HG02943 (cell line): ENCODE measurements around the gene NINJ2.

Experiments
- ATAC-seq: cut with Tn5 transposase; IDR thresholded peaks from one replicate; pipeline ENCODE4 v1.9.1; 2021; ENCODE audit warnings: mild to moderate bottlenecking, low read depth, moderate library complexity; ENCODE audit not compliant: unreplicated experiment

NINJ2 gene

GRCh38 chr12:619346-619745 lies 43.9 kb downstream of the NINJ2 start:
- no peak for ATAC-seq

- no peak for ATAC-seq
Measured at GRCh38 chr12:618605-619004, 44.6 kb downstream of the NINJ2 start.

GRCh38 chr12:617304-617915 lies 45.8 kb downstream of the NINJ2 start:
- no peak for ATAC-seq

DNA sequence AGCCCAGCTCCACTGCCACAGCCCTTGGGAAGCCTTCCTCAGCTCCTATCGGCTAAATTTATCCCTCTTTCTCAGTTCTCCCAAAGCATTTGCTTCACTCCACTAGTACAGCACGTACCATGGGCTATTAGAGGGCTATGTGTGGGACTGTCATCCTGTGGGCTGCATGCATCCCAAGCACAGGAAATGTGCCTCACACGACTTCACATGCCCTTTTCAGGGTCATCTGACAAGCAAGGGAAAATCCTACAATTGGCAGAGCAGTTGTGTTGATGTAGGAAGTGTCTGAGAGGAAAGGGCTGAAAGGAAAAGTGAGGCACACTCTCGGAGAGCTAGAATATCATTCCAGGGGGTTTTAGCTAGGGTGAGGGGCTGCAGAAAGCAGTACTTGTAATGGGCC lies 47.6 kb downstream of the NINJ2 start:
- ATAC-seq = no peak

DNA sequence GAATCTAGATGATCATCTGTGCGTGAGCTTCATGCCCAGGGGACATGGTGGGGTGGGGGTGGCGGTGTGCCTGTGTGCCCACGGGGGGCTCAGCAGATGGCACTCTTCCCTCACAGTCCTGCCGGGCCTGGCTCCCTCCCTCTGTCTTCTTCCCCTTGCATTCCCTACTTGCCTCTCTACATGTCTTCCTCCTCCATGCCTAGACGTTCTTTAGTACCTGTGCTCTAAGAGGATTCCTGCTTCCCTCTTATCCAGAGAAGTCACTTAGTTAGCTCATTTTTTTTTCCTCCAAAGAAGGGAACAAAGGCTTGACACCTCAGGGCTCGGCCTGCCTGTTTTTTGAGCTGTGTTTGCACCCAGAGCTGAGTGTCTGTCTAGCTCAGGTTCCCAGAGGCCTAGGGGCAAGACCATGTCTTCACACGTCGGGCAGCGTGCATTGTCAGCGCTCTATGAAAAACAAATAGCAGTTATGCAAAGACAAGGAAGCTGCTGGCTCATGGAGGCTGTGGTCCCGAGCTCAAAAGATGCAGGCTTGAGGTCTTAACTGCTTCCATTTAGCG lies 48.8 kb downstream of the NINJ2 start:
- no peak for ATAC-seq

GRCh38 chr12:613996-614395 lies 49.2 kb downstream of the NINJ2 start:
- ATAC-seq = no peak

GRCh38 chr12:612886-613285 lies 50.4 kb downstream of the NINJ2 start:
- no peak for ATAC-seq

DNA sequence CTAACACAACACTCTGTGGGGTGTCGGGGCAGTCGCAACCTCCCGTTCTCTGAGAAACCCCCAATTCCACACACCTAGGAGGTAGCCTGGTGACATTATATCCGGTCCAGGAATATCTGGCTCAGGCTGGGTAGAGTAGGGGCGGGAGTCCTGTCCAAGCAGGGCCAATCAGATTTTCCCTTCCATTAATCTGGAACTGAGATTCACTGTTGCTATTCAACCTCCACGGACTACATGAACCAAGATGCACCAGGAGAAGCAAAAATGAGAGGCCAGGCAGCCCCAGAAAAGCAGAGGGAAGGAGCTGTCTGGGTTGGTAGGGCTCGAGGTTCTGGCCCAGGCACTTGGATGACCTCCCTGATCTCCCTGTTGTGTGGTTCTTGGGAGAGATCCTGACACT lies 51.0 kb downstream of the NINJ2 start:
- ATAC-seq = no peak

- no peak for ATAC-seq
Measured at GRCh38 chr12:611721-612120, 51.5 kb downstream of the NINJ2 start.

DNA sequence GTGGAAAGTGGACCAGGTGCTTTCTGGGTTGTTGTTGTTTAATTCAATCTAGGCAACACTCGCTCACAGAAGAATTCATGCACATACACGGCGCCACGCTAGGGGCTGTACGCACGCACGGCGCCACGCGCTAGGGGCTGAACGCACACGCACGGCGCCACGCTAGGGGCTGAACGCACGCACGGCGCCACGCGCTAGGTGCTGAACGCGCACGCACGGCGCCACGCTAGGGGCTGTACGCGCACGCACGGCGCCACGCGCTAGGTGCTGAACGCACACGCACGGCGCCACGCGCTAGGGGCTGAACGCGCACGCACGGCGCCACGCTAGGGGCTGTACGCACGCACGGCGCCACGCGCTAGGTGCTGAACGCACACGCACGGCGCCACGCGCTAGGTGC lies 54.3 kb downstream of the NINJ2 start:
- no peak for ATAC-seq

DNA sequence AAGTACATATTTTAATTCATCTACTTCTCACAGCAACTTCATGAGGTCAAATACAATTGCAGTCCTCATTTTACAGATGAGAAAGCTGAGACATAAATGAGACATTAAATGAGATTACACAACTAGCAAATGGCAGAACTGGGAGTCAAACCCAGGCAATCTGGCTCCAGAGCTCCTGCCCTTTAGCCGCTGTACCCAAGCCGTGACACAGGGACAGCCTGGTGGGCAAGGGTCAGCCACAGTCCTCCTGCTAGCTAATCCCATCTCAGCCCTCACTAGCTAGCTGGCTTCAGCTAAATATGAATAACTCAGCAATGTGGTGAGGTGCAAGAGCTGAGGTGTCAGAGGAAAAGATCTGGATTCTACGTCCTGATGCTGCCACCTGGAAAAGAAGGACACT lies 54.8 kb downstream of the NINJ2 start:
- ATAC-seq = no peak

GRCh38 chr12:607541-608001 lies 55.7 kb downstream of the NINJ2 start:
- no peak for ATAC-seq

GRCh38 chr12:604956-605355 lies 58.3 kb downstream of the NINJ2 start:
- no peak for ATAC-seq

GRCh38 chr12:602700-603068 lies 60.6 kb downstream of the NINJ2 start:
- ATAC-seq = no peak

DNA sequence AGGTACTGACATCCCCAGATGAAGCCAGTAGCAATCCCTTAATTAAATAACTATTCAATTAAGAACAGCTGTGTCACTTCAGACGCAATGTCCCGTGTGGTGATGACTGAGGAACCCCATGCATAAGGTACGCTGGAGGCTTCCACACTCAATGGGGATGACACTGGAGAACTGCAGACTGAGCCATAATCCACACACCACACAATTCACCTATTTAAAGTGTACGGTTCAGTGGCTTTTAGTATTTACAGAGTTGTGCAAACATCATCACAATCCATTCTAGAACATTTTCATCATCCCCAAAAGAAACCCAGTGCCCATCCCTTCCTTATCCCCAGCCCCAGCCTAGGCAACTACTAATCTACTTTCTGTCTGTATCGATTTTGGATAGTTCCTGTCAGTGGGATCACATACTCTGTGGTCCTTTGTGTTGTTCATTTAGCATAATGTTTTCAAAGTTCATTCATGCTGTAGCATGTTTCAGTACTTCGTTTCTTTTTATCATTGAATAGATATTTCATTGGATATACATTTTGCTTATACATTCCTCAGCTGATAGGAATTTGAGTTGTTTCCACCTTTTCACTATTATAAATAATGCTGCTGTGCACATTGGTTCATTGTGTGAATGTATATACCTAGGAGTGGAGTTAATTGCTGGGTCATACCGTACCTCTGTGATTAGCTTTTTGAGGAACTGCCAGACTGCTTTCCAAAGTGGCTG lies 61.1 kb downstream of the NINJ2 start:
- ATAC-seq = no peak

- no peak for ATAC-seq
Measured at GRCh38 chr12:599756-600155, 63.5 kb downstream of the NINJ2 start.

DNA sequence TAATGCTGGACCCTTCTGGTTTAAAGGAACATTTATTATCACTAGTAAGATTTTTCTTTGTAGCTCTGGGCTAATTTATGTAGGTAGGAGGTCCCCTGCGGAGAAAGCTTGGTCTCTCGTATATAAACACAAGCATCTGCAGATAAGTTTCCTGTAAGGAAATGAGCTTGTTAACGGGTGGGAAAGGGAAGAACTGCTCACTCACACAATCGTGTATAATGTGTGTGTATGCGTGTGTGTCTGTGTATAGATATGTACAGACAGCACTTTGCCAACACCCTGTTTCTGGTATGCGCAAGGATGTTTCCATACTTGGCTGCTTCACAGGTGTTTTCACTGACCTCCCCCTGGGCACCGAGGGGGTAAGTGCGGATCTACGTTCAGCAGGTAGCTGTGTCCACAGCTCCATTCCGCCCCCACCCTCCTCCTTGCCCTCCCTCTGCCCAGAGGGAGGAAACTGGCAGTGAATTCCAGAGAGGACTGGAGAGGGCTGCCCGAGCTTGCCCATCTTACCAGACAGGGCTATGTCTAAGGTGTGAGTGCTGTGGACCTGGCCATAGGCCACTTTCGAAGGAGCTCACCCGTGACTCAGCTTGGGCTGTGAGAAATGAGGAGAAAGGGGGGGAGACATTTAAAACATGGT lies 65.2 kb downstream of the NINJ2 start:
- no peak for ATAC-seq

DNA sequence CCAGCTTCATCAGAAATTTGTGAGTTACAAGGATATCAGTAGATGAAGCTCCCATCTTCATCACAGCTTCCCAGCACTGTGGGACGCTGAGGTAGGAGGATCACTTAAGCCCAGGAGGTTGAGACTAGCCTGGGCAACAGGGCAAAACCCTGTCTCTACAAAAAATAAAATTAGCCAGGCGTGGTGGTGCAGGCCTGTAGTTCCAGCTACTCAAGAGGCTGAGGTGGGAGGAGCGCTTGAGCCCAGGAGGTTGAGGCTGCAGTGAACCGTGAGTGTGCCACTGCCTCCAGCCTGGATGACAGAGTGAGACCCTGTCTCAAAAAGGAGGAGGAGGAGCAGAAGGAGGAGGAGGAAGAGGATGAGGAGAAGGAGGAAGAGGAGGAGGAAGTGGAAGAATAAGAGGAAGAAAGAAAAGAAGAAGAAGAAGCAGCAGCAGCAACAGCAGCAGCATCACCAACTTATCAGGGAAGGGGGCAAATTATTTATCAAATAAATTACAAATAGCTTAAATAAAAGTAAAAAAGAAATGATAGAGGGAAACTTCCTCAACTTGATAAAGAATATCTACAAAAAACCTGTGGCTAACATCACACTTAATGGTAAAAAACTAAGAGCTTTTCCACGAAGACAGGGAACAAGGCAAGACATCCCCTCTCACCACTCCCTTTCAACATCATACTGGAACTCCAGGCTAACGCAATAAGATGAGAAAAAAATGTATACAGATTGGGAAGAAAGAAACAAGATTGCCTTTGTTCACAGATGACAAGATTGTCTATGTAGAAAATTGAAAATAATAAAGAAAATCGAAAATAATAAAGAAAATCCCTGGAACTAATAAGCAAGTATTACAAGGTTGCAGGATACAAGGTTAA lies 69.6 kb downstream of the NINJ2 start:
- no peak for ATAC-seq

DNA sequence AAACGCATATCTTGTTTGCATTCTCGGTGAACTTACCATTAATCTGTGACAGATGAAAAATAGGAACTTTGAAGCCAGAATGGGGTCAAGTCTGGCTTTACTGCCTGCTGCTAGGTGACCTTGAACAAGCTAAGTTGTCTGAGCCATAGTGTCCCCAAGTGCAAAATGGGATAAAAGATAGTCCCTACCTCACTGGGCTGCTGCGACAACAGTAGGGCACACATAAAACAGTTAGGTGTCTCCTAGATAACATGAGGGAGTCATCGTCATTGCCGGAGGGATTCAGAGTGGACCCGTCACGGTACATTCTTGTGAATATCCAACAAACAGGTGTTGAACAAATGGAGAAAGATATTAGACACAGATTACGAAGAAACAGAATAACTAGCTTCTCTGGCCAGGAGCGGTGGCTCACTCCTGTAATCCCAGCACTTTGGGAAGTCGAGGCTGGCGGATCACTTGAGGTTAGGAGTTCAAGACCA lies 71.2 kb downstream of the NINJ2 start:
- no peak for ATAC-seq

DNA sequence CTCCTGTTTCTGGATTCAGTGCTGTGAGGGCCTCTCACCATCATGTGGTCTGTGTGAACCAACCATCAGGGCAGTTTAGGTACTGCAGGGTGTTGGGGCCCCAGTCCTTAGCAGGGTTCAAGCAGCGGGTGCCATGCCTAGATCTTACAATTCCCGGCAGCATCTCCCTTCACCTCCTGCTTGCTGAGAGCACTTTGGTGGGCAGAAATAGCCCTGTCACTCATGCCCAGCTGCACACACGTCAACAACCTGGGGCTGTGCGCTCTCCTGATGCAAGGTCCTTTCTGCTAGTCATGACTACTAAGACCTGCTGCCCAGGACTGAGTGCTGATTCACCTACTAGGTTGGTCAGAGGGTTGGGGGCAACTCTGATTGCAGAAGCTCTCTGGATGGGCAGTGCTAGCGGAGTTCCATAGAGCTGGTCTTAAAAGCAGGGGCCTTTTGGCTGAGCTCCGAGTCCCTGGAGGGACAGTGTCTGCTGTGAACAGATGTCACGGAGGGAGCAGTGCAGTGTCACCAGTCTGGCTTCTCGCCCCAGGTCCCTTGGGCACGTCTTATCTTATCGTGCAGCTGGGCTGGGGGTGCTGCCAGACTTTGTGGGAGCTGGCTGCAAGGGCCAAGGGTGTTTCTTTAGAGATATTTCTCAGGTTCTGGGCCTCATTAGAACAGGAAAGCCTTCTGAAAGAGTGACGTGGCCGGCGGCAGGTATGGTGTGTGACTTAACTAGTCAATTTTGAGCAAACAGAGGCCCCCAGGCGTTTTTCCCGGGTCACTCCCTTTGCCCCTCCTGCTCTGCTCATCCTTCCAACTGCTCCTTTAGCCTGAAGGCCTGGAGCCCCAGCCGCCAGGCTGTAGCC lies 71.8 kb downstream of the NINJ2 start:
- ATAC-seq = no peak
